HG02840 (cell line): Measurements from ENCODE around the gene SLC5A8.
"Not testable (repeated sequence)": the region's sequence is repeated elsewhere in the genome, so short reads cannot be mapped to it uniquely, and the experiment has no call there.

ENCODE experiments used
- ATAC-seq: cut with Tn5 transposase; IDR thresholded peaks from one replicate; pipeline ENCODE4 v1.9.1; 2021; ENCODE audit warnings: mild to moderate bottlenecking, moderate library complexity, moderate number of reproducible peaks; ENCODE audit not compliant: unreplicated experiment, low FRiP score

Gene SLC5A8

DNA sequence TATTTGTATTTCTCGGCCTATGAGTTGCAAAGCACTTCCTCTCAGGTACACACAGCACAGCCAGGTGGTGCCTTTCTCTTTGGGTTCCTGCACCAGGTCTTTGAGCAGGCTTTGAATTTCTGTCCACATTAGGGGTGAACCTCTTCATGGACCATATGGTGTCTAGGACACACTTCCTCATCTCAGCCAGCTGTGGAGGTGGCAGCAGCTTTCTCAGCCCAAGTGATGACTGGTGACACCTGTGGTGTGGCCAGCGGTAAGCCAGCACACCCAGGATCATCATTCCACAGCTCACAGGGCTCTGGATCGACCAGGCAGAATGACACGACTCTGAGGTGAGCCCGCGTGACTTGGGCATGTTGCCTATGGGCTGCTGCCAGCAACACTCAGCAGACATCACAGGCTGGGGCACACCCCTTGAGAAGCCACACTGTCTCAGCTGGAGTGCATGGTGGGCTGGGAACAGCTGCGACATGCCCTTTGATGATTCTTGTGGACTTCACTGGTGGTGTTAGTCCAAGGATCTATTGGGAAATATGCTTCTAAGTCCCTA lies 36.8 kb downstream of the SLC5A8 start:
- ATAC-seq = no peak

DNA sequence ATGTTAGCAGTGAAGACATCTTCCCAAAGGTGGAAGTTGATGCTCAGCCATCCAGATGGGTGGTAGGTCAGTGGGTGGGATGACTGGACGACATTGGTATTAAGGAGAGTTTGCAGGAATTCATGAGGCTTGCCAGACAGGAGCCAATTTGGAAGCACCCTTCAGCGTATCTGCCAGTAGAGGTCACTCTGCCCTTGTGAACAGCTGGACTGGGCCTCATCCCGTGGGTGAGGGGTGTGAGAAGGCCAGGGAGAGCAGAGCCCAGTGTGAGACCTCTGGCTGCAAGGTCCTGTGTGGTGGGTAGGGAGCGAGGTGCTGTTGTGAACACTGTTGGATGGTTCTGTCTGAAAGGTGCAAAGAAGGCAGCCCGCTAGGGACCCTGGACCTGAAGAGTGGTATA lies 37.7 kb downstream of the SLC5A8 start:
- no peak for ATAC-seq

GRCh38 chr12:101168001-101168400 lies 42.0 kb downstream of the SLC5A8 start:
- no peak for ATAC-seq

GRCh38 chr12:101166866-101167265 lies 43.2 kb downstream of the SLC5A8 start:
- ATAC-seq = no peak

GRCh38 chr12:101165319-101165718 lies 44.7 kb downstream of the SLC5A8 start:
- no peak for ATAC-seq

- not testable (repeated sequence) for ATAC-seq
Measured at GRCh38 chr12:101145777-101146431, 64.1 kb downstream of the SLC5A8 start.

GRCh38 chr12:101127521-101128219 lies 82.4 kb downstream of the SLC5A8 start:
- ATAC-seq = no peak

DNA sequence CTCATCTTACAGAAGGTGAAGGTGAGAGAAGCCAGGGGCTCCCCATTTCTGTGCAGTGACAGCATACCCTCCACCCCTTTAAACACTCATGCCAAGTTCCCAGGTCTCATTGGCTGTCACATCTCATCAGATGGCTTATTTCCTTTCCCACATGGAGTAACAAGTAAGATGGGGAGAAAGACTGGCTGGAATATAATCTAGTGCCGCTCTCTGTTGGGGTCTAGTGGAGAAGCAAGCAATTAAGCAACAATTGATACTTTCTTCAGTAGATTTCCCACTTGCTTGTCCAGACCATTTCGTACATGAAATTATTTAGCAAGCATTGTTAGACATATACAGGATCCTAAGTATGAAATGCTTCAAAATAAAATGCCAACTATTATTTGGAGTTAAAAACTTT lies 92.2 kb downstream of the SLC5A8 start:
- ATAC-seq = no peak

DNA sequence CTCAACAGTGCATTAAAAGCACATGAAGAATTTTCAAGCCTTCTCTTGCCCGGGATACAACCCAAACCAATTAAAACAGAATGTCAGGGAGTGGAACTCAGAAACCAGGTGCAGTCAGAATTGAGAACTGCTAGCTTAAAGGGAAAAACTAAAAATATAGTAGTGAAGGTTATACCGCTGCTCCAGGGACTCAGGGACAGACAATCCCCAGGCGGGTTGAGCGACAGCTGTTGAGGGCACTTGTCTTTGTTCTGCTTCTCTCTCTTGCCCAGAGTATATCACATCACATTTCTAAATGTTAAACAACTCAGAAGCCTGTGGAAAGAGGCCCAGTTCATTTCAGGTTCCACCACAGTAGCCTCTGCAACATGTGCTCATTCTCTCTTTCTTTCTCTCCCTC lies 93.1 kb downstream of the SLC5A8 start:
- no peak for ATAC-seq

DNA sequence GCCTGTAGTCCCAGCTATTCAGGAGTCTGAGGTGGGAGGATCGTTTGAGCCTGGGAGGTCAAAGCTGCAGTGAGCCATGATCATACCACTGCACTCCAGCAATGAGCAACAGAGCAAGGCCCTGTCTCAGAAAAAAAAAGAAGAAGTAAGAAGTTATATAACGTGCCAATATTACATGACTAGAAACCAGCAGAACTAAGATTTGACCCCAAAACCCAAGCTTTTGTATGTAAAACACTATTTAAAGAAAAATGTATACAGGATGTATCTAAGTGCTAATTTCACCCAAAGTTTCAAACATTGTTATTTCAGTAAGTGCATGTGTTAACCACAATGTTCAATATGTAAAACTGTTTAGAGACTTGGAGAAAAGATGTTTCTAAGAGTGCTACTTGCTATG lies 94.7 kb downstream of the SLC5A8 start:
- ATAC-seq = no peak

DNA sequence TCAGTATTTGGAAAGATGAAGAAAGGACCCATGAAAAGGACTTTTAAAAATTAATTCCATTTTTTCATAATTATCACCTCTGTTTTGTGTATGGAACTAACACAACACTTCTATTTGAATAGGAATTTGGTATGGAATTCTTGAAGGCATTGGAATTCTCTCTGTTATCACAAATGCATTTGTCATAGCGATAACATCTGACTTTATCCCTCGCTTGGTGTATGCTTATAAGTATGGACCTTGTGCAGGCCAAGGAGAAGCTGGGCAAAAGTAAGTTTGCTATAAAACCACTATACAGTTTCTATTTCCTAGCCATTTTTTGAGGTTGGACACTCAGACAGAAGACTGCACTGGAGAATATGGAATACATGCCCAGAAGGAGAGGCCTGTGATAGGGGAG lies 98.6 kb downstream of the SLC5A8 start:
- ATAC-seq = no peak

- ATAC-seq = no peak
Measured at GRCh38 chr12:101110866-101111265, 99.2 kb downstream of the SLC5A8 start.

GRCh38 chr12:101108130-101108529 lies 101.9 kb downstream of the SLC5A8 start:
- ATAC-seq = no peak

DNA sequence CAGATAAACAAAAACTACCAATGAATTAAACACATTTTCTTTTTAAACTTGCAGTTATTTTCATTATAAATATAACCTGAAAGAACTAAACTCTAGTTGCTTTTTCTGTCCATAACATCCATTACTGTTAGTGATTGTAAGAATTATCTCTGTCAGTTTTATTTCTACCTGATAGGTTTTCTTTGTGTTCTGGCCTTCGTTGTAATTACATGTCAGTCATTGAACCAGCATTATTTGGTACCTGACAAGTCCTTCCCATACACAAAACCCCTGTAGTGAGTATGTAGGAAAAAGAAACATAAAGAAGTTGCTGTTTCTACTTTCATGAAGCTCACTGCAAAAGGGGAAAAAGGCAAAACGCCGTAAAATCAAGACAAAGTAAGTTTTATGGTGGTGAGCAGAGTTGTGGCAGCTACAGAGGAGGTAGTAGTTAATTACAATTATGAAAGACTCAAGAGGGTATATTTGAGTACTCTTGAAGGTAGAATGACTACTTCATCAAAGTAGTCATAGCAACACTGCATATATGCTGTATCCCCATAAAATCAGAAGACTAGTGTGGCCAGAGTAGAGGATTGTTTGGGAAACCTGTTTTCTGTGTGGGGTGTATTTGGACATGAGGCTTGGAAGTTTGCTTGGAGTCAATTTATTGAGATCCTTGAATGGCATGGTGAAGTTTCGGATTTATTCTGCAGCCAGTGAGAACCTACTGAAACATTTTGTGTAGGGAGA lies 102.8 kb downstream of the SLC5A8 start:
- ATAC-seq = no peak
